Transverse colon (tissue), 4 donors: ENCODE results near the gene NR4A1. TPM values are rescaled to one million over a fixed set of nuclear protein-coding genes. Genes with fewer than 3 reads are reported as not detected.
"Not testable (repeated sequence)": the region's sequence is repeated elsewhere in the genome, so short reads cannot be mapped to it uniquely, and the experiment has no call there.

ENCODE experiments used
- DNase-seq: peaks from one replicate; pipeline ENCODE4 v3.0.0-alpha.2; 2019
- H3K27ac ChIP-seq, 4 donors: fragments of 200-600 bp; sonication (generic); 2 replicates each; pipeline ENCODE4 v1.5.1; 2016 to 2018; ENCODE audit warnings: inconsistent platforms in 4 of 4
- H3K27me3 ChIP-seq: fragments of 200-600 bp; sonication (generic); 2 replicates; pipeline ENCODE4 v1.5.1; 2017; ENCODE audit warnings: inconsistent platforms
- H3K36me3 ChIP-seq, 4 donors: fragments of 200-600 bp; sonication (generic); 2 replicates each; pipeline ENCODE4 v1.5.1; 2017 to 2019; ENCODE audit warnings: inconsistent platforms in 4 of 4
- H3K4me1 ChIP-seq, 4 donors: fragments of 200-600 bp; sonication (generic); 2 replicates each; pipeline ENCODE4 v1.5.1; 2017 to 2020; ENCODE audit warnings: inconsistent platforms in 4 of 4
- H3K4me3 ChIP-seq, 4 donors: fragments of 200-600 bp; sonication (generic); 1 replicate in 1 of 4; 2 replicates in 3 of 4; pipeline versions ENCODE4 v1.5.1 to v1.6.1; 2017 to 2019; ENCODE audit warnings: inconsistent platforms in 4 of 4
- H3K9me3 ChIP-seq, 2 donors: fragments of 200-600 bp; sonication (generic); 2 replicates each; pipeline ENCODE4 v1.5.1; 2017 to 2019; ENCODE audit warnings: inconsistent platforms in 2 of 2
- CTCF ChIP-seq, 5 experiments: fragments of 200-600 bp in 3 of 5; fragments of 450-650 bp in 2 of 5; sonication (generic) in 3 of 5; IDR thresholded peaks; 1 replicate in 2 of 5; 2 replicates in 3 of 5; pipeline ENCODE4 v1.5.1; 2016 to 2017; ENCODE audit warnings: antibody characterized with exemption in 5 of 5, inconsistent platforms in 3 of 5, mild to moderate bottlenecking in 2 of 5, moderate library complexity in 1 of 5
- EP300 ChIP-seq: sonication (generic); formaldehyde crosslinking; IDR thresholded peaks from one replicate; pipeline ENCODE4 v1.6.1; 2017; ENCODE audit warnings: antibody characterized with exemption, low read depth
- POLR2A ChIP-seq: fragments of 450-650 bp; IDR thresholded peaks from one replicate; pipeline ENCODE4 v1.6.1; 2016; ENCODE audit warnings: antibody characterized with exemption, mild to moderate bottlenecking, moderate library complexity
- POLR2AphosphoS5 ChIP-seq, 3 donors: sonication (generic); formaldehyde crosslinking; IDR thresholded peaks; one replicate each; pipeline ENCODE4 v1.6.1; 2016; ENCODE audit warnings: antibody characterized with exemption in 3 of 3
- WGBS, 2 donors: methylation state at CpG; one replicate each; pipeline ENCODE4 v1.1.5; 2018; ENCODE audit warnings: low coverage in 1 of 2; 5-methylcytosine and 5-hydroxymethylcytosine counted together
- in situ Hi-C, 4 donors: fragments of 200-750 bp; cut with MboI; loops; one replicate each; pipeline versions ENCODE4 v1.15.0 to v1.15.1; 2017; ENCODE audit warnings: low sequenced_read_pairs in 3 of 4, low pct_ligation_motif_present in 1 of 4, low pct_unique_long_range_greater_than_20kb in 1 of 4
- intact Hi-C: fragments of 100-400 bp; cut with DNase I; formaldehyde crosslinking; loops from one replicate; pipeline ENCODE4 v1.15.1; 2023; ENCODE audit warnings: low total_unique reads
- total RNA-seq, 4 donors: library from RNA; depleted of rRNA; stranded (reverse); fragments of >200 nt; gene quantifications; one replicate each; pipeline ENCODE4 v1.1.0, GENCODE V29; 2016

The NR4A1 gene
- total RNA-seq, 4 donors from 2014 or later = 50.7 to 102 (median 76.9) TPM

DNA sequence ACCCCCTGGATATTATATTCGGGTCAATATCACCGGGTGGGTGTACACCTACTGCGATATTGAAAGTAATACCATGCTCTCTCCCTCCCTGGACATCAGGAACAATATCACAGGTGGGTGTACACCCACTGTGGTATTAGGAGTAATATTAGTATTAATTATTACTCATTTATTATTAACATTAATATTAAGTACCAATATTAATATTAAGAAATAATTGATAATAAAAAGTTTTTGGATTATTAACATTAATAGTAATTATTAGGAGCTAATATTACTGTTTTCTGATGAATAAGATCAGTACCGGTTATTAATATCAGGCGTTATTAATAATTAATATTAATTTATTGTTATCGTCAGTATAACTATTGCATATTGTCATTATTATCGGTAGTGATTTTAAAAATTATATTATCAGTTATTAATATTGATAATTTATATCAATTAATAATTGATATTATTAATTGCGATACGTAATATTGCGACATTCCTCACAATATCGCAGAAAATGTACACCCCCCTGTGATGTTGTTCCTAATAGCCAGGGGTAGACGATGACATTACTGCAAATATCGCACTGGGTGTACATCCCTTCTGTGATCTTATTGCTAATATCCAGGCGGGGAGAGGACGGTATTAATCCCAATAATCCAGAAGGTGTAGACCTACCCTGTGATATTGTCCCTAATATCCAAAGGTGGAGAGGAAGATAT, 45.2 kb downstream of the NR4A1 start:
- H3K9me3 ChIP-seq = no peaks in the 10 kb centered on the region
- H3K27ac ChIP-seq = no peak overlapping the region
- no peak overlapping the region for H3K4me3 ChIP-seq
- H3K36me3 ChIP-seq = no peaks in the 10 kb centered on the region
- WGBS, 2 donors = 85 to 89% methylated on average over 15 of the region's 15 CpGs
- peaks cover 6% of the 10 kb centered on the region for H3K27me3 ChIP-seq
- no peak for DNase-seq
- in situ Hi-C loops = no loop called here
- intact Hi-C loops = no loop called here
- peaks cover 0 to 4% (median 0%) of the 10 kb centered on the region in 4 donors for H3K4me1 ChIP-seq
- no peak for TF ChIP-seq POLR2AphosphoS5 (IDR thresholded peaks at IDR 0.05)
- no peak for TF ChIP-seq POLR2A
- no peak for TF ChIP-seq EP300
- no peak for TF ChIP-seq CTCF (IDR thresholded peaks at IDR 0.05)

DNA sequence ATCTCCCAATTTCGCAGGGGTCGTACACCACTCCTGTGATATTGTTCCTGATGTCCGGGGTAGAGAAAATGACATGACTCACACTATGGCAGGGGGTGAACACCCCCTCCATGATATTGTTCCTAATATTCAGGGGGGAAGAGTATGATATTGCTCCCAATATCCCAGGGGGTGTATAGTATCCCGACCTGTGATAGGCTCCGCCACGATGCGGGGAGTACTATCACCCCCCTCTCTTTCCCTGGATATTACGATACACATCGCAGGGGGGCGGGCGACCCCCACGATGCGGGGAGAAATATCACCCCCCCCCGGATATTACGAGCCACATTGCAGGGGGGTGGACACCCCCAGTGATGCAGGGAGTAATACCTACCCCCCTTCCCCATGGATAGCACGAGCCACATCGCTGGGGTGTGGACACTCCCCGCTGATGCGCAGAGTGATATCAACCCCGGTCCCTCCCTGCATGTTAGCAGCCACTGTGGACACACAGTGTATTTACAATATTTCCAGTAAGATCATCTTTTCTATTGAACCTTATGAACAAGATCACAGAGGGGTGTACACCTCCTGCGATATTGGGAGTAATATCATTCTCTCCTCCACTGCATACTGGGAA, 45.9 kb downstream of the NR4A1 start:
- intact Hi-C loops = no loop called here

DNA sequence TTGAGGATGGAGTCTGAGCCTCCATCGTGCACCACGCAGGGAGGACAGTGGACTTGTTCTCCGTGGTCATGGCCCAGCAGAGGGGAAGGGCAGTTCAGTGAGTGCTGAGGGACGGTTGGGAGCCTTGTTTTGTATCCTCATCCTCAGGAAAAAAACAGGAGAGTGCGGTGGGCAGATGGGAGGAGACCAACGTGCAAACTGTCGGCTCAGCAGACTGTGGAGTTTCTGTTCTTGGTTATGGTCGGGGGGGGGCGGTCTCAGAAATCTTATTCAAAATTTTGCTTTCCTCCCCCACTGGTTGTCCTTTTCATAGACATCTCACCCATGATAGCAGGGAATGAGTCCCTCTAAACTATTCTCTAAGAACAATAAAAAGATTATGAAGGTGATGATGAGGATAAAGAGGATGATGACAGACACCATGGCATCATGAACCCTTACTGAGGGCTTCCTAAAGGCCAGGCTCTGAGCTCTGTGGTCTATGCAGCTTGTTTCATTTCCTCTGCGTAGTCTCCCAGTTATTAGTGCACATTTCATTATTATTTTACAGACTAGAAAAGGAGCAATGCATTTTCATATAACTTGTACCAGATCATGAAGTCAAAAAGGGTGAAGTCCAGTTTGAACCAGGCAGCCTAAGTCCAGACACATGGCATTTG, 53.3 kb downstream of the NR4A1 start:
- 65 to 85% methylated on average over 5 to 10 of the region's 10 CpGs for whole genome bisulfite sequencing, 2 donors
- peaks cover 11% of the 10 kb centered on the region for H3K27me3 ChIP-seq
- intact Hi-C loops = not testable (repeated sequence)

More for the DNA sequence above, 45.9 kb downstream of the NR4A1 start:
- DNase-seq = no peak
- Histone ChIP-seq H3K36me3 (no peaks in the 10 kb centered on the region), H3K4me3 (no peak overlapping the region), H3K4me1 (peaks cover 0 to 4% (median 0%) of the 10 kb centered on the region in 4 donors), H3K27ac (no peak overlapping the region), H3K27me3 (peaks cover 6% of the 10 kb centered on the region), H3K9me3 (no peaks in the 10 kb centered on the region)
- in situ Hi-C loops = no loop called here
- 77 to 100% methylated on average over 4 to 21 of the region's 21 CpGs for WGBS, 2 donors
- TF ChIP-seq EP300 (no peak), CTCF (IDR thresholded peaks at IDR 0.05) (no peak), POLR2AphosphoS5 (IDR thresholded peaks at IDR 0.05) (no peak), POLR2A (no peak)

More for the DNA sequence above, 53.3 kb downstream of the NR4A1 start:
- DNase-seq, H3K9me3 ChIP-seq, H3K4me3 ChIP-seq, H3K4me1 ChIP-seq, H3K36me3 ChIP-seq, in situ Hi-C loops, H3K27ac ChIP-seq: not testable (repeated sequence)

Other genes starting within 250 kb of the NR4A1 start
- not detected for gene FIGNL2, start 202.7 kb upstream of the NR4A1 start, total RNA-seq
- gene ANKRD33, start 163.3 kb upstream of the NR4A1 start, total RNA-seq = not detected
- gene ACVRL1, start 143.9 kb upstream of the NR4A1 start, total RNA-seq = 100 to 1,000 TPM; 115 to 440 (median 137) TPM
- 10 to 100 TPM; 22.5 to 96.9 (median 68.7) TPM for gene ACVR1B, start 99.7 kb upstream of the NR4A1 start, total RNA-seq
- gene TAMALIN, start 44.5 kb upstream of the NR4A1 start, total RNA-seq = 10 to 100 TPM in 2 of 4 donors, 1 to 10 TPM in 2; 5.9 to 20.6 (median 9.7) TPM
- 10 to 100 TPM; 15.7 to 64.1 (median 51.6) TPM for gene ATG101, start 18.5 kb downstream of the NR4A1 start, total RNA-seq
- gene SMIM41, start 28.3 kb downstream of the NR4A1 start, total RNA-seq = 1 to 10 TPM in 1 of 4 donors, under 1 TPM in 2, not detected in 1; 0.64 to 1.5 (median 0.80) TPM
- gene KRT80, start 140.6 kb downstream of the NR4A1 start, total RNA-seq = under 1 TPM in 1 of 4 donors, not detected in 3; 0.14 TPM
- 1 to 10 TPM in 1 of 4 donors, under 1 TPM in 2, not detected in 1; 0.75 to 1.6 (median 0.95) TPM for gene KRT7, start 181.8 kb downstream of the NR4A1 start, total RNA-seq
- 1 to 10 TPM in 1 of 4 donors, not detected in 3; 3.6 TPM for gene KRT86, start 223.2 kb downstream of the NR4A1 start, total RNA-seq
- not detected for gene KRT81, start 240.1 kb downstream of the NR4A1 start, total RNA-seq